ENCODE results near the gene SYNGR4.

- TF ChIP-seq CTCF (IDR thresholded peaks at IDR 0.05) (no peak), EZH2 (IDR thresholded peaks at IDR 0.05; ENCODE audit: borderline replicate concordance, insufficient read depth, low read depth, low read length, poor library complexity, severe bottlenecking) (no peak)
These were observed 48.5 kb upstream of the SYNGR4 start for GRCh38 chr19:48315712-48316111.
